K562 (cell line): ENCODE data around the gene ADAP1. TPM values are rescaled to one million over a fixed set of nuclear protein-coding genes. Genes with fewer than 3 reads are reported as not detected.
A peak's percentile ranks its signal among the peaks of the same experiment; 100 is the strongest.

ENCODE experiments used
- ATAC-seq: fragments of 200-7000 bp; cut with Tn5 transposase; 3 replicates; pipeline ENCODE4 v1.9.1; 2020; ENCODE audit warnings: moderate library complexity
- BruUV-seq: library from RNA; stranded (reverse); fragments of 400-500 nt; replicated peaks from 2 replicates; lab custom pipeline; 2021; lab: Mats Ljungman, UMichigan
- CTCF ChIA-PET: fragments of 300-600 bp; formaldehyde crosslinking; extraction: SDS; loops from one replicate; lab custom pipeline; 2021; ENCODE audit warnings: low intra/inter-chr PET ratio; lab: Yijun Ruan, JAX
- POLR2A ChIA-PET: fragments of 300-600, 350-650 bp; sonication (Branson Sonifier 250); formaldehyde crosslinking; extraction: SDS; loops from one replicate; lab custom pipeline; 2021; ENCODE audit warnings: antibody characterized with exemption, inconsistent platforms; lab: Yijun Ruan, JAX
- DNase-seq, 4 experiments: peaks; one replicate each; pipeline versions ENCODE4 v3.0.0 to v3.0.0-alpha.2; 2011 to 2018; ENCODE audit warnings: low spot score in 3 of 4, mixed read lengths in 3 of 4; ENCODE audit errors: extremely low read depth in 1 of 4
- FAIRE-seq: peaks from 2 replicates; lab custom pipeline; 2011; peaks lifted over from hg19 to GRCh38; lab: Jason Lieb, UNC
- H2AFZ ChIP-seq: 2 replicates; pipeline ENCODE4 v1.6.0; 2011; ENCODE audit warnings: low read depth, low read length, control low read depth, inconsistent platforms
- H3K27ac ChIP-seq: fragments of 200-600 bp; 3 replicates; pipeline ENCODE4 v1.8.0; 2011; ENCODE audit warnings: low read depth, mild to moderate bottlenecking, control low read depth, inconsistent platforms, low read length, moderate library complexity, mixed read lengths; ENCODE audit errors: extremely low read depth
- H3K27me3 ChIP-seq, 2 experiments: fragments of 300-600 bp in 1 of 2; 2 replicates in 1 of 2; 3 replicates in 1 of 2; pipeline versions ENCODE4 v1.6.0 to v1.8.0; 2011; ENCODE audit warnings: inconsistent platforms in 2 of 2, low read length in 2 of 2, mild to moderate bottlenecking in 1 of 2, mixed read lengths in 1 of 2, moderate library complexity in 1 of 2; ENCODE audit not compliant: control insufficient read depth in 2 of 2, insufficient read depth in 2 of 2
- H3K36me3 ChIP-seq: fragments of 300-600 bp; 3 replicates; pipeline ENCODE4 v1.8.0; 2011; ENCODE audit warnings: mild to moderate bottlenecking, low read length, inconsistent platforms; ENCODE audit not compliant: control insufficient read depth, insufficient read depth
- H3K4me1 ChIP-seq, 2 experiments: fragments of 200-600 bp in 1 of 2; replicated peaks in 1 of 2; 2 replicates in 1 of 2; 3 replicates in 1 of 2; pipeline versions ENCODE4 v1.5.1 to v1.8.0; 2011; ENCODE audit warnings: inconsistent platforms in 2 of 2, low read length in 2 of 2, mild to moderate bottlenecking in 1 of 2, mixed read lengths in 1 of 2, moderate library complexity in 1 of 2; ENCODE audit not compliant: control insufficient read depth in 2 of 2, insufficient read depth in 2 of 2
- H3K4me2 ChIP-seq: 2 replicates; pipeline ENCODE4 v1.6.1; 2011; ENCODE audit warnings: low read length, control low read depth, inconsistent platforms, mixed read lengths; ENCODE audit not compliant: insufficient read depth
- H3K4me3 ChIP-seq: fragments of 200-600 bp; sonication (generic), shearing (Covaris generic); 2 replicates; pipeline ENCODE4 v1.5.1; 2016; ENCODE audit warnings: control low read depth, inconsistent platforms
- H3K79me2 ChIP-seq: fragments of 200-600 bp; 3 replicates; pipeline ENCODE4 v1.8.0; 2011; ENCODE audit warnings: low read length, inconsistent platforms; ENCODE audit not compliant: control insufficient read depth, insufficient read depth
- H3K9ac ChIP-seq, 2 experiments: 2 replicates each; pipeline versions ENCODE4 v1.6.0 to v1.6.1; 2011; ENCODE audit warnings: low read depth in 2 of 2, low read length in 2 of 2, control low read depth in 1 of 2, inconsistent platforms in 1 of 2, mild to moderate bottlenecking in 1 of 2, mixed read lengths in 1 of 2; ENCODE audit not compliant: insufficient read depth in 1 of 2
- H3K9me1 ChIP-seq: one replicate; pipeline ENCODE4 v1.6.0; 2011; ENCODE audit warnings: inconsistent platforms, mild to moderate bottlenecking, low read length, moderate library complexity; ENCODE audit not compliant: control insufficient read depth, insufficient read depth
- H3K9me3 ChIP-seq: replicated peaks from 2 replicates; pipeline ENCODE4 v1.5.1; 2011; ENCODE audit warnings: low read depth, low read length, inconsistent platforms; ENCODE audit not compliant: control insufficient read depth, insufficient read depth
- H4K20me1 ChIP-seq: replicated peaks from 2 replicates; pipeline ENCODE4 v1.6.1; 2011; ENCODE audit warnings: low read length, inconsistent platforms, mixed read lengths; ENCODE audit not compliant: control insufficient read depth, insufficient read depth
- BHLHE40 ChIP-seq: IDR thresholded peaks from 2 replicates; pipeline ENCODE4 v1.6.1; 2011; ENCODE audit warnings: low read length, improper control_type of control experiment
- CBFA2T2 ChIP-seq: fragments of 450-650 bp; conservative IDR thresholded peaks from 2 replicates; pipeline ENCODE4 v1.6.1; 2017; ENCODE audit warnings: mild to moderate bottlenecking
- CEBPG ChIP-seq, 3 experiments: fragments of 200-800 bp in 1 of 3; sonication (Bioruptor generic) in 1 of 3; sonication (generic) in 1 of 3; formaldehyde crosslinking in 1 of 3; IDR thresholded peaks in 2 of 3; conservative IDR thresholded peaks in 1 of 3; 2 replicates each; pipeline versions ENCODE4 v1.6.1 to v1.8.0; 2016 to 2022; ENCODE audit warnings: missing compliant biosample characterization in 2 of 3, missing genetic modification characterization in 2 of 3, mild to moderate bottlenecking in 1 of 3, missing genetic modification reagents in 1 of 3
- COPS2 ChIP-seq: fragments of 450-650 bp; conservative IDR thresholded peaks from 2 replicates; pipeline ENCODE4 v1.6.1; 2016; ENCODE audit warnings: mild to moderate bottlenecking, moderate library complexity
- FOXP1 ChIP-seq: sonication (generic); formaldehyde crosslinking; IDR thresholded peaks from 2 replicates; pipeline ENCODE4 v1.8.0; 2022; ENCODE audit warnings: mild to moderate bottlenecking, missing genetic modification reagents
- HDGF ChIP-seq: fragments of 450-650 bp; IDR thresholded peaks from 2 replicates; pipeline ENCODE4 v1.6.1; 2016
- KAT7 ChIP-seq: sonication (generic); formaldehyde crosslinking; IDR thresholded peaks from 2 replicates; pipeline ENCODE4 v1.8.0; 2022; ENCODE audit warnings: missing genetic modification reagents, mild to moderate bottlenecking, borderline replicate concordance
- MTA3 ChIP-seq: fragments of 450-650 bp; formaldehyde crosslinking; IDR thresholded peaks from 2 replicates; pipeline ENCODE4 v1.6.1; 2017; ENCODE audit warnings: mild to moderate bottlenecking, borderline replicate concordance
- NFE2 ChIP-seq: IDR thresholded peaks from 2 replicates; pipeline ENCODE4 v1.6.1; 2014; ENCODE audit warnings: antibody characterized with exemption, low read depth
- NR2C1 ChIP-seq, 2 experiments: fragments of 450-650 bp; IDR thresholded peaks; 2 replicates each; pipeline ENCODE4 v1.6.1; 2017; ENCODE audit warnings: mild to moderate bottlenecking in 2 of 2, antibody characterized with exemption in 1 of 2, inconsistent platforms in 1 of 2, missing compliant biosample characterization in 1 of 2, missing genetic modification characterization in 1 of 2
- PRPF4 ChIP-seq: fragments of 200-400 bp; formaldehyde crosslinking; IDR thresholded peaks from one replicate; pipeline ENCODE4 v1.6.1; 2017; ENCODE audit warnings: low read length, low read depth, mild to moderate bottlenecking; ENCODE audit not compliant: insufficient read depth, poor library complexity, severe bottlenecking
- SP1 ChIP-seq: sonication (generic); formaldehyde crosslinking; IDR thresholded peaks from 2 replicates; pipeline ENCODE4 v1.8.1; 2022; ENCODE audit warnings: mild to moderate bottlenecking, missing genetic modification reagents
- SPI1 ChIP-seq: IDR thresholded peaks from 2 replicates; pipeline ENCODE4 v1.6.1; 2011; ENCODE audit warnings: low read depth, low read length, control low read depth, borderline replicate concordance
- ZBED1 ChIP-seq: IDR thresholded peaks from 2 replicates; pipeline ENCODE4 v1.6.1; 2014
- ZC3H4 ChIP-seq: sonication (generic); formaldehyde crosslinking; IDR thresholded peaks from 2 replicates; pipeline ENCODE4 v1.9.0; 2021; ENCODE audit warnings: missing genetic modification reagents, borderline replicate concordance
- ZFP30 ChIP-seq: fragments of 250-450 bp; sonication (Bioruptor Pico); IDR thresholded peaks from 2 replicates; pipeline ENCODE4 v1.8.0; 2022; ENCODE audit warnings: moderate library complexity, mild to moderate bottlenecking, inconsistent platforms, borderline replicate concordance
- ZFPM2 ChIP-seq: fragments of 250-450 bp; sonication (Bioruptor Pico); IDR thresholded peaks from 2 replicates; pipeline ENCODE4 v1.5.1; 2022; ENCODE audit warnings: mild to moderate bottlenecking
- ZNF239 ChIP-seq: fragments of 250-450 bp; sonication (Bioruptor Pico); IDR thresholded peaks from 2 replicates; pipeline ENCODE4 v1.4.0; 2020; ENCODE audit warnings: mild to moderate bottlenecking
- ZNF668 ChIP-seq: fragments of 250-450 bp; sonication (Bioruptor Pico); IDR thresholded peaks from 2 replicates; pipeline ENCODE4 v1.8.0; 2022; ENCODE audit warnings: mild to moderate bottlenecking, inconsistent platforms
- ZNF75A ChIP-seq: fragments of 450-650 bp; formaldehyde crosslinking; IDR thresholded peaks from 2 replicates; pipeline ENCODE4 v1.4.0; 2020; ENCODE audit warnings: mild to moderate bottlenecking
- WGBS: fragments of 100-300 bp; shearing (Covaris generic); methylation state at CpG from one replicate; pipeline ENCODE4 v1.1.6; 2016; ENCODE audit warnings: low coverage, mixed read lengths; ENCODE audit not compliant: insufficient coverage; ENCODE audit errors: missing lambda C conversion rate; 5-methylcytosine and 5-hydroxymethylcytosine counted together
- in situ Hi-C: fragments of 300-500 bp; cut with MboI; formaldehyde crosslinking; loops from 4 replicates; pipeline ENCODE4 v1.15.0; 2018; ENCODE audit warnings: inconsistent platforms, mixed read lengths
- intact Hi-C: fragments of 100-400 bp; cut with micrococcal nuclease; formaldehyde crosslinking; loops from 2 replicates; pipeline ENCODE4 v1.14.2; 2022
- polyA plus RNA-seq, 8 experiments: library from polyadenylated mRNA; depleted of rRNA in 4 of 8; stranded (reverse) in 5 of 8; unstranded in 3 of 8; fragments of >200 nt; fragmentation: Nextera tagmentation in 2 of 8; fragmentation: Illumina TruSeq in 1 of 8; extraction: Ambion mirVana in 2 of 8; extraction: Trizol in 1 of 8; gene quantifications; 2 replicates each; pipeline versions ENCODE4 v1.2.1 to v1.2.3, GENCODE V29; 2011 to 2014; ENCODE audit warnings: inconsistent platforms in 1 of 8, missing spikeins in 1 of 8
- total RNA-seq, 7 experiments: library from RNA; depleted of rRNA in 6 of 7; stranded (reverse); fragments of >200 nt in 6 of 7; fragmentation: Illumina TruSeq in 2 of 7; extraction: Trizol in 2 of 7; gene quantifications; 2 replicates each; pipeline versions ENCODE4 v1.2.1 to v1.2.3, GENCODE V29; 2011 to 2021; ENCODE audit warnings: low replicate concordance in 1 of 7
- TF ChIP-seq, protein P1 (sequence below): fragments of 250-450 bp; sonication (Bioruptor Pico); IDR thresholded peaks from 2 replicates; pipeline ENCODE4 v1.8.0; 2021; ENCODE audit warnings: moderate library complexity, mild to moderate bottlenecking, inconsistent platforms

Gene ADAP1
- total and polyA plus RNA-seq, 9 of the 15 experiments (the other 6 are each of a cell fraction or from before 2014, with no cell fraction given), result 0.27 to 1.4 (median 0.52) TPM; not detected in 3

DNA sequence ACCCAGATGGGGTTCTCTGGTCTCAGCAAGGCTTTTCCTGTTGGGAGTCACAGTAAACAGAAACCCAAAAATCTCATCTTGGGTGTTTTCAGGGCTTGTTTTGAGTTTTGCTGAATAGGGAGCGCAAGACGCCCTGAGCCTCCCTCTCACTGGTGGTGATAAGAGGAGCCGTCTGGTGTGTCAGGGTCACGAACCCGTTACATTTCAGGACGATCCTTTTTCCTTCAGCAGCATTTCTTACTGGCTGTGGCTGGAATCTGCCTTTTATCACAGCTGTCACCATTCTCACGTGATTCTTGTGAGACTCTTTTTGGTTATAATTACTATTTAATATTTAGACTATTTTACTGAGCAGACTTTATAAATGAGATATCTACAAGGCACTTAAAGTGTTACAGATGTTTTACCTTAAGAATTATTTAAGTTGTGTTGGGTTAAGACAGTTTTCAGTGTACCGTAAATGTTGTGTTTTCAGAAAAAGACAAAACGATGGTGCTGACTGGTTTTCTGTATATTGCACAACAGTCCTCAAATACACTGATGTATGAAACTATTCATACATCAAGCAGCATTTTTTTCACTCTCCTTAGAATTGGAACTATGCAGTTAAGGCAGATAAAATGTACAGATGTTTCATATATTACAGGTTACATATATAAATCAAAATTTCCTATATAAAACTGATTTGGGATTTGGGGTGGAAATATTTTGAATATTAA, 80.3 kb downstream of the ADAP1 start (continued):
- TF ChIP-seq CEBPG (CRISPR knock-in tag; IDR thresholded peaks at IDR 0.05), result no peak; the same call in 1 of the 2 replicates
- TF ChIP-seq CEBPG (tag; conservative IDR thresholded peaks at IDR 0.05 in 1 of 2, IDR thresholded peaks at IDR 0.05 in 1 of 2), result peak; percentile 61 to 81
- TF ChIP-seq FOXP1 (CRISPR knock-in tag), result no peak

DNA sequence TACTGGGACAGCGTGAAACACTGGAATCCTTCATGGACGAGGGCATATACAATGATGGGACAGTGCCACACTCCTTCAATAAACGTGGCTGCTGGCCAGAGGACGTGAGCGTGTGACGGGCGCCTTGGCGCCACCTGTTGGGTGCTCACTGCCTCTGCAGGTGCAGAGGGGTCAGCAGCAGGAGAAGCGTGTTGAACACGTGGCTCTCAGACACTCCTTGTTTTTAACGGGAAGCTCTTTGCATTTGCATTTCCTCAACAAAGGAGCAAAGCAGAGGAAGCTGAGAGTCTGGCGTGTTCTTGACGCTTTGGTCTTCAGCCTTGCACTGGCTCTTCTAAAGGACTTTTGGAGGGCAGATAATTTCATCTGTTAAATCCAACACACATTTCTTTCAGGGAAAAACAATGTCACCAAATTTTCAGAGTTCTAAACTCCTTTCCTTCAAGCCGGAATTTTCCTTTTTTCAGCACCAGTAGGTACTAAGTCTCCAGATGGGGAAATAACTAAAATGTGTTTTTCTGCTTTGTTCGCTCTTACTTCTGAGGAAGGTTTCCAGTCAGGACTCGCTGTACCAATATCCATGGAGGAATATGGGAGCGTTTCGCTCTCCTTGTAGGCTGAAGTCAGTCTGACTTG, 81.0 kb downstream of the ADAP1 start:
- peak; percentile 96 for FAIRE-seq
- peak; percentile 77 to 92 (median 83) for DNase-seq
- Histone ChIP-seq H2AFZ (peak overlapping the region; percentile 61), H3K27ac (peak overlapping the region; percentile 86), H3K9me3 (peaks cover 2% of the 10 kb centered on the region; the same call in 1 of the 2 replicates), H3K9me1 (no peaks in the 10 kb centered on the region), H3K36me3 (peaks cover 60% of the 10 kb centered on the region), H3K9ac (peak overlapping the region; percentile 15 to 59; a peak in 3 of 4 replicates), H3K4me1 (peaks cover 27 to 29% of the 10 kb centered on the region in 2 experiments), H3K27me3 (no peaks in the 10 kb centered on the region), H3K4me3 (no peak overlapping the region), H4K20me1 (peaks cover 6% of the 10 kb centered on the region), H3K79me2 (peaks cover 25% of the 10 kb centered on the region), H3K4me2 (peak overlapping the region; percentile 27; the same call in 1 of the 2 replicates)
- in situ Hi-C loops (loop anchor here (5.0 kb wide), 1 partner anchor 86 kb away; no protein-coding TSS in a partner anchor), intact Hi-C loops (loop anchor here (1.0 to 5.0 kb wide), 4 partner anchors 41 to 146 kb away; partner anchors contain the start of genes DNAAF5, PRKAR1B and SUN1)
- TSS peak; percentile 45 for BruUV-seq
- WGBS, result 25% methylated on average over 18 of the region's 18 CpGs
- ChIA-PET CTCF (interaction anchor here (0.7 to 1.5 kb wide), 2 partner anchors 51 to 87 kb away, joined by 3 to 13 read pairs; no protein-coding TSS in a partner anchor), POLR2A (interaction anchor here (0.6 to 2.8 kb wide), 5 partner anchors 10 to 562 kb away, joined by 3 to 9 read pairs (median 4); no protein-coding TSS in a partner anchor)
- peak; percentile 55 for ATAC-seq
- TF ChIP-seq ZBED1 (no peak), ZC3H4 (CRISPR knock-in tag) (no peak), KAT7 (CRISPR knock-in tag) (peak; percentile 80; the same call in 1 of the 2 replicates), ZNF239 (no peak), CBFA2T2 (peak; percentile 24; the same call in 1 of the 2 replicates), ZFPM2 (CRISPR knock-in tag) (no peak), ZNF668 (CRISPR knock-in tag) (0 out of 2 replicates have a peak, but pooled peaks have one; percentile 54), HDGF (no peak), NFE2 (no peak), COPS2 (no peak), NR2C1 (IDR thresholded peaks at IDR 0.05) (peak; percentile 77), NR2C1 (tag; IDR thresholded peaks at IDR 0.05) (peak; percentile 84), ZNF75A (CRISPR knock-in tag) (no peak), MTA3 (no peak; the same call in 1 of the 2 replicates), ZFP30 (no peak), PRPF4 (no peak), SPI1 (0 out of 2 replicates have a peak, but pooled peaks have one; percentile 24), BHLHE40 (peak; percentile 91), SP1 (CRISPR knock-in tag) (peak; percentile 90)
- TF ChIP-seq, protein P1, sequence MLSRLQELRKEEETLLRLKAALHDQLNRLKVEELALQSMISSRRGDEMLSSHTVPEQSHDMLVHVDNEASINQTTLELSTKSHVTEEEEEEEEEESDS, result no peak
